Activated CD8-positive, alpha-beta T cell treated with anti-CD3 and anti-CD28 coated beads for 36 hours (primary cell): ENCODE measurements around the gene TRA2B. TPM values are rescaled to one million over a fixed set of nuclear protein-coding genes. Genes with fewer than 3 reads are reported as not detected.
A peak's percentile ranks its signal among the peaks of the same experiment; 100 is the strongest.
"Not testable (repeated sequence)": the region's sequence is repeated elsewhere in the genome, so short reads cannot be mapped to it uniquely, and the experiment has no call there.

Experiments
- ATAC-seq: fragments of 200-7000 bp; cut with Tn5 transposase; one replicate; pipeline ENCODE4 v1.10.0; 2021; ENCODE audit warnings: mild to moderate bottlenecking, moderate library complexity
- CTCF ChIA-PET: fragments of 350-600 bp; sonication (Branson Sonifier 250); formaldehyde crosslinking; loops from one replicate; lab custom pipeline; 2021; ENCODE audit warnings: antibody characterized with exemption; lab: Charles Lee
- POLR2A ChIA-PET: fragments of 350-600 bp; sonication (Branson Sonifier 250); formaldehyde crosslinking; loops from one replicate; lab custom pipeline; 2021; ENCODE audit warnings: antibody characterized with exemption; lab: Charles Lee
- DNase-seq: peaks from one replicate; pipeline ENCODE4 v3.0.0-alpha.2; 2020
- H3K27ac Mint-ChIP-seq: one replicate; pipeline ENCODE4 v1.8.0; 2021; ENCODE audit warnings: mild to moderate bottlenecking, mixed read lengths
- H3K27me3 Mint-ChIP-seq: one replicate; pipeline ENCODE4 v1.8.0; 2021; ENCODE audit warnings: mixed read lengths
- H3K36me3 Mint-ChIP-seq: one replicate; pipeline ENCODE4 v1.8.0; 2021; ENCODE audit warnings: low read depth, mixed read lengths
- H3K4me1 Mint-ChIP-seq: one replicate; pipeline ENCODE4 v1.8.0; 2021; ENCODE audit warnings: low read depth, mixed read lengths
- H3K4me3 Mint-ChIP-seq: one replicate; pipeline ENCODE4 v1.8.0; 2021; ENCODE audit warnings: mild to moderate bottlenecking, moderate library complexity, mixed read lengths
- H3K9me3 Mint-ChIP-seq: one replicate; pipeline ENCODE4 v1.8.0; 2021; ENCODE audit warnings: mixed read lengths
- CTCF ChIP-seq: fragments of 200-600 bp; IDR thresholded peaks from one replicate; pipeline ENCODE4 v1.8.0; 2022; ENCODE audit warnings: antibody characterized with exemption, mild to moderate bottlenecking
- intact Hi-C: fragments of 100-400 bp; cut with micrococcal nuclease; formaldehyde crosslinking; loops from one replicate; pipeline ENCODE4 v1.10.0; 2022
- total RNA-seq, 2 experiments: library from RNA; stranded (reverse); gene quantifications; one replicate each; pipeline ENCODE4 v1.2.3, GENCODE V29; 2021

The TRA2B gene
- total RNA-seq, 2 experiments from 2014 or later = 210 to 219 TPM

GRCh38 chr3:185912929-185913901 lies 24.6 kb downstream of the TRA2B start:
- CTCF ChIA-PET = interaction anchor here (1.1 to 2.9 kb wide), 3 partner anchors 17 to 254 kb away, joined by 3 to 13 read pairs (median 10); no protein-coding TSS in a partner anchor
- peak overlapping the region; percentile 40 for H3K27ac Mint-ChIP-seq
- H3K4me1 Mint-ChIP-seq = peaks cover 2% of the 10 kb centered on the region
- intact Hi-C loops = no loop called here
- POLR2A ChIA-PET = interaction anchor here (0.6 to 5.9 kb wide), 10 partner anchors 12 to 871 kb away, joined by 3 to 115 read pairs (median 8); partner anchors contain the start of genes EIF4A2 and TRA2B
- DNase-seq = no peak
- no peak for TF ChIP-seq CTCF
- ATAC-seq = peak; percentile 10
- H3K4me3 Mint-ChIP-seq = no peak overlapping the region
- H3K9me3 Mint-ChIP-seq = no peaks in the 10 kb centered on the region
- H3K27me3 Mint-ChIP-seq = no peaks in the 10 kb centered on the region
- peaks cover 41% of the 10 kb centered on the region for H3K36me3 Mint-ChIP-seq

DNA sequence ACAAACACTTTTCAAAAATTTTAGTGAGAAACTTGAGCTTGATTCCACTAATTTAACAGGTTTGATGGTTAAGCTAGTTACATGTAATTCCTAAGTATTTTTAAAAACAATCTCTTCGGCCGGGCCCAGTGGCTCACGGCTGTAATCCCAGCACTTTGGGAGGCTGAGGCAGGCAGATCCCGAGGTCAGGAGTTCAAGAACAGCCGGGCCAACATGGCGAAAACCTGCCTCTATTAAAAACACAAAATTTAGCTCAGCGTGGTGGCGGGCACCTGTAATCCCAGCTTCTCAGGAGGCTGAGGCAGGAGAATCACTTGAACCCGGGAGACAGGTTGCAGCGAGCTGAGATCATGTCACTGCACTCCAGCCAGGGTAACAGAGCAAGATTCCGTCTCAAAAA lies 25.3 kb downstream of the TRA2B start:
- intact Hi-C loops = no loop called here
- no peak for ATAC-seq

DNA sequence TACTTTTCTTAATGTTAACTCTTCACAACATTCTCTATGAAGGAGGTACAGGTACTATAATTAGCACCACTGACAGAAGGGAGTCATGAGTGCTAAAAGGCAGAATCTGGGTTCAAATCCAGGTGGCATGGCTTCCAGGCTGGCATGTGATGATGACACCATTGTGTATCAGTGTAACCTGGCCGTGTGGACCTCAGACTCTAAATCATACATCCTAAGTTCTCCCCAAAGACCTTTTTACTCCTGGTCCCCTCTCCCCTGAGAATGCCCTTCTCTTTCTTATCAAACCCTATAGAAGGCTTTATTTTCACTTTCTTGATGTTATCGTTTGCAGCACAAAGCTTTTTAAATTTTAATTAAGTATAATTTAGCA lies 26.8 kb downstream of the TRA2B start:
- H3K36me3 Mint-ChIP-seq = peaks cover 25% of the 10 kb centered on the region
- ChIA-PET CTCF (interaction anchor here (2.9 kb wide), 1 partner anchor 251 kb away, joined by 13 read pairs; no protein-coding TSS in a partner anchor), POLR2A (interaction anchor here (1.6 to 5.9 kb wide), 2 partner anchors 12 to 14 kb away, joined by 3 to 115 read pairs; no protein-coding TSS in a partner anchor)
- DNase-seq, intact Hi-C loops, H3K27ac Mint-ChIP-seq, ATAC-seq, H3K4me1 Mint-ChIP-seq, H3K4me3 Mint-ChIP-seq, H3K27me3 Mint-ChIP-seq, H3K9me3 Mint-ChIP-seq: not testable (repeated sequence)

More for the DNA sequence above, 25.3 kb downstream of the TRA2B start:
- DNase-seq = no peak
- no peaks in the 10 kb centered on the region for H3K9me3 Mint-ChIP-seq
- CTCF ChIA-PET = interaction anchor here (0.8 to 2.9 kb wide), 4 partner anchors 16 to 253 kb away, joined by 3 to 13 read pairs (median 7); no protein-coding TSS in a partner anchor
- no peak overlapping the region for H3K4me3 Mint-ChIP-seq
- no peak for TF ChIP-seq CTCF
- POLR2A ChIA-PET = interaction anchor here (0.6 to 5.9 kb wide), 9 partner anchors 13 to 620 kb away, joined by 3 to 115 read pairs (median 3); partner anchors contain the start of gene TRA2B
- H3K27me3 Mint-ChIP-seq = no peaks in the 10 kb centered on the region
- H3K4me1 Mint-ChIP-seq = peaks cover 2% of the 10 kb centered on the region
- H3K27ac Mint-ChIP-seq = no peak overlapping the region
- peaks cover 37% of the 10 kb centered on the region for H3K36me3 Mint-ChIP-seq

- H3K27me3 Mint-ChIP-seq, H3K27ac Mint-ChIP-seq, DNase-seq, intact Hi-C loops, ATAC-seq, H3K4me3 Mint-ChIP-seq, H3K4me1 Mint-ChIP-seq, H3K9me3 Mint-ChIP-seq: not testable (repeated sequence)
- POLR2A ChIA-PET = interaction anchor here (1.6 to 5.9 kb wide), 2 partner anchors 11 to 15 kb away, joined by 3 to 115 read pairs; no protein-coding TSS in a partner anchor
- CTCF ChIA-PET = interaction anchor here (1.0 kb wide), 1 partner anchor 250 kb away, joined by 3 read pairs; no protein-coding TSS in a partner anchor
- peaks cover 21% of the 10 kb centered on the region for H3K36me3 Mint-ChIP-seq
These were observed 27.3 kb downstream of the TRA2B start for GRCh38 chr3:185910322-185911075.

DNA sequence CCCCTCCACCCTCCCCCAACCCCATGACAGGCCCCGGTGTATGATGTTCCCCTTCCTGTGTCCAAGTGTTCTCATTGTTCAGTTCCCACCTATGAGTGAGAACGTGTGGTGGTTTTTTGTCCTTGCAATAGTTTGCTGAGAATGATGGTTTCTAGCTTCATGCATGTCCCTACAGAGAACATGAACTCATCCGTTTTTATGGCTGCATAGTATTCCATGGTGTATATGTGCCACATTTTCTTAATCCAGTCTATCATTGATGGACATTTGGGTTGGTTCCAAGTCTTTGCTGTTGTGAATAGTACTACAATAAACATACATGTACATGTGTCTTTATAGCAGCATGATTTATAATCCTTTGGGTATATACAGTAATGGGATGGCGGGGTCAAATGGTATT lies 27.9 kb downstream of the TRA2B start:
- POLR2A ChIA-PET = interaction anchor here (5.9 kb wide), 1 partner anchor 15 kb away, joined by 115 read pairs; no protein-coding TSS in a partner anchor
- H3K27me3 Mint-ChIP-seq, H3K4me1 Mint-ChIP-seq, H3K9me3 Mint-ChIP-seq, intact Hi-C loops, ATAC-seq, H3K4me3 Mint-ChIP-seq, H3K27ac Mint-ChIP-seq, DNase-seq: not testable (repeated sequence)
- peaks cover 16% of the 10 kb centered on the region for H3K36me3 Mint-ChIP-seq
- CTCF ChIA-PET = interaction anchor here (1.0 kb wide), 1 partner anchor 250 kb away, joined by 3 read pairs; no protein-coding TSS in a partner anchor
